ENCODE measurements around the gene ZBTB48.

ZBTB48 gene

GRCh38 chr1:6603238-6603914 is 23.6 kb downstream of the ZBTB48 start:
- Histone ChIP-seq H3K4me3 (ENCODE audit: insufficient read length, low read depth) (peak overlapping the region; percentile 45), H3K4me1 (ENCODE audit: insufficient read depth, insufficient read length) (peaks cover 6% of the 10 kb centered on the region), H3K27me3 (ENCODE audit: insufficient read depth, insufficient read length) (no peaks in the 10 kb centered on the region), H3K9ac (ENCODE audit: insufficient read length, low read depth) (peak overlapping the region; percentile 85), H3K9me3 (ENCODE audit: insufficient read depth, low read length) (no peaks in the 10 kb centered on the region), H3K36me3 (ENCODE audit: insufficient read depth, insufficient read length, low read length) (peaks cover 24% of the 10 kb centered on the region)
- TF ChIP-seq SUZ12 (IDR thresholded peaks at IDR 0.05; ENCODE audit: extremely low read depth, insufficient read depth, insufficient read length) (no peak), ZNF274 (IDR thresholded peaks at IDR 0.05; ENCODE audit: low read depth, low read length) (no peak), YY1 (IDR thresholded peaks at IDR 0.05; ENCODE audit: insufficient read depth, insufficient read length) (no peak)
- no peak for DNase-seq (ENCODE audit: low read depth, low spot score)

- peak overlapping the region; percentile 85 for H3K9ac ChIP-seq (ENCODE audit: insufficient read length, low read depth)
- peaks cover 20% of the 10 kb centered on the region for H3K36me3 ChIP-seq (ENCODE audit: insufficient read depth, insufficient read length, low read length)
- peaks cover 4% of the 10 kb centered on the region for H3K4me1 ChIP-seq (ENCODE audit: insufficient read depth, insufficient read length)
- H3K27me3 ChIP-seq (ENCODE audit: insufficient read depth, insufficient read length), result no peaks in the 10 kb centered on the region
- TF ChIP-seq ZNF274 (IDR thresholded peaks at IDR 0.05; ENCODE audit: low read depth, low read length) (no peak), SUZ12 (IDR thresholded peaks at IDR 0.05; ENCODE audit: extremely low read depth, insufficient read depth, insufficient read length) (no peak), YY1 (IDR thresholded peaks at IDR 0.05; ENCODE audit: insufficient read depth, insufficient read length) (no peak)
- H3K9me3 ChIP-seq (ENCODE audit: insufficient read depth, low read length), result no peaks in the 10 kb centered on the region
- peak overlapping the region; percentile 45 for H3K4me3 ChIP-seq (ENCODE audit: insufficient read length, low read depth)
- DNase-seq (ENCODE audit: low read depth, low spot score), result peak; percentile 64
Measured at GRCh38 chr1:6603915-6604558, 24.2 kb downstream of the ZBTB48 start.

GRCh38 chr1:6612641-6613360 is 33.0 kb downstream of the ZBTB48 start:
- no peak for DNase-seq (ENCODE audit: low read depth, low spot score)
- peaks cover 3% of the 10 kb centered on the region for H3K27me3 ChIP-seq (ENCODE audit: insufficient read depth, insufficient read length)
- H3K36me3 ChIP-seq (ENCODE audit: insufficient read depth, insufficient read length, low read length), result peaks cover 15% of the 10 kb centered on the region
- peak overlapping the region; percentile 83 for H3K9ac ChIP-seq (ENCODE audit: insufficient read length, low read depth)
- H3K9me3 ChIP-seq (ENCODE audit: insufficient read depth, low read length), result no peaks in the 10 kb centered on the region
- no peaks in the 10 kb centered on the region for H3K4me1 ChIP-seq (ENCODE audit: insufficient read depth, insufficient read length)
- H3K4me3 ChIP-seq (ENCODE audit: insufficient read length, low read depth), result peak overlapping the region; percentile 56
- no peak for TF ChIP-seq SUZ12 (IDR thresholded peaks at IDR 0.05; ENCODE audit: extremely low read depth, insufficient read depth, insufficient read length)
- TF ChIP-seq ZNF274 (IDR thresholded peaks at IDR 0.05; ENCODE audit: low read depth, low read length), result no peak
- TF ChIP-seq YY1 (IDR thresholded peaks at IDR 0.05; ENCODE audit: insufficient read depth, insufficient read length), result no peak

GRCh38 chr1:6613361-6614018 is 33.7 kb downstream of the ZBTB48 start, which contains the start of gene PHF13:
Gene PHF13 (plus strand): TSS chr1:6613731. CDS start chr1:6614067, 336 bp downstream.
- Histone ChIP-seq H3K27me3 (ENCODE audit: insufficient read depth, insufficient read length) (peaks cover 3% of the 10 kb centered on the region), H3K4me3 (ENCODE audit: insufficient read length, low read depth) (peak within 1 kb of the TSS; percentile 73), H3K9ac (ENCODE audit: insufficient read length, low read depth) (peak within 1 kb of the TSS; percentile 90), H3K9me3 (ENCODE audit: insufficient read depth, low read length) (no peaks in the 10 kb centered on the region), H3K4me1 (ENCODE audit: insufficient read depth, insufficient read length) (no peaks in the 10 kb centered on the region), H3K36me3 (ENCODE audit: insufficient read depth, insufficient read length, low read length) (peaks cover 22% of the 10 kb centered on the region)
- peak; percentile 94 for DNase-seq (ENCODE audit: low read depth, low spot score)
- TF ChIP-seq ZNF274 (IDR thresholded peaks at IDR 0.05; ENCODE audit: low read depth, low read length) (no peak), YY1 (IDR thresholded peaks at IDR 0.05; ENCODE audit: insufficient read depth, insufficient read length) (no peak), SUZ12 (IDR thresholded peaks at IDR 0.05; ENCODE audit: extremely low read depth, insufficient read depth, insufficient read length) (no peak)

- peak overlapping the region; percentile 90 for H3K9ac ChIP-seq (ENCODE audit: insufficient read length, low read depth)
- H3K9me3 ChIP-seq (ENCODE audit: insufficient read depth, low read length), result no peaks in the 10 kb centered on the region
- peaks cover 3% of the 10 kb centered on the region for H3K27me3 ChIP-seq (ENCODE audit: insufficient read depth, insufficient read length)
- no peak for TF ChIP-seq SUZ12 (IDR thresholded peaks at IDR 0.05; ENCODE audit: extremely low read depth, insufficient read depth, insufficient read length)
- TF ChIP-seq ZNF274 (IDR thresholded peaks at IDR 0.05; ENCODE audit: low read depth, low read length), result no peak
- TF ChIP-seq YY1 (IDR thresholded peaks at IDR 0.05; ENCODE audit: insufficient read depth, insufficient read length), result no peak
- no peaks in the 10 kb centered on the region for H3K4me1 ChIP-seq (ENCODE audit: insufficient read depth, insufficient read length)
- peaks cover 28% of the 10 kb centered on the region for H3K36me3 ChIP-seq (ENCODE audit: insufficient read depth, insufficient read length, low read length)
- no peak for DNase-seq (ENCODE audit: low read depth, low spot score)
- peak overlapping the region; percentile 73 for H3K4me3 ChIP-seq (ENCODE audit: insufficient read length, low read depth)
Measured at GRCh38 chr1:6614019-6614928, 34.5 kb downstream of the ZBTB48 start.
